K562 (cell line): ENCODE data around the gene B3GALNT2. TPM values are rescaled to one million over a fixed set of nuclear protein-coding genes. Genes with fewer than 3 reads are reported as not detected.
"Not testable (repeated sequence)": the region's sequence is repeated elsewhere in the genome, so short reads cannot be mapped to it uniquely, and the experiment has no call there.

Experiments
- ATAC-seq: fragments of 200-7000 bp; cut with Tn5 transposase; 3 replicates; pipeline ENCODE4 v1.9.1; 2020; ENCODE audit warnings: moderate library complexity
- BruUV-seq: library from RNA; stranded (reverse); fragments of 400-500 nt; replicated peaks from 2 replicates; lab custom pipeline; 2021; lab: Mats Ljungman, UMichigan
- CTCF ChIA-PET: fragments of 300-600 bp; formaldehyde crosslinking; extraction: SDS; loops from one replicate; lab custom pipeline; 2021; ENCODE audit warnings: low intra/inter-chr PET ratio; lab: Yijun Ruan, JAX
- POLR2A ChIA-PET: fragments of 300-600, 350-650 bp; sonication (Branson Sonifier 250); formaldehyde crosslinking; extraction: SDS; loops from one replicate; lab custom pipeline; 2021; ENCODE audit warnings: antibody characterized with exemption, inconsistent platforms; lab: Yijun Ruan, JAX
- DNase-seq, 4 experiments: peaks; one replicate each; pipeline versions ENCODE4 v3.0.0 to v3.0.0-alpha.2; 2011 to 2018; ENCODE audit warnings: low spot score in 3 of 4, mixed read lengths in 3 of 4; ENCODE audit errors: extremely low read depth in 1 of 4
- FAIRE-seq: peaks from 2 replicates; lab custom pipeline; 2011; peaks lifted over from hg19 to GRCh38; lab: Jason Lieb, UNC
- H2AFZ ChIP-seq: 2 replicates; pipeline ENCODE4 v1.6.0; 2011; ENCODE audit warnings: low read depth, low read length, control low read depth, inconsistent platforms
- H3K27ac ChIP-seq: fragments of 200-600 bp; 3 replicates; pipeline ENCODE4 v1.8.0; 2011; ENCODE audit warnings: low read depth, mild to moderate bottlenecking, control low read depth, inconsistent platforms, low read length, moderate library complexity, mixed read lengths; ENCODE audit errors: extremely low read depth
- H3K27me3 ChIP-seq, 2 experiments: fragments of 300-600 bp in 1 of 2; 2 replicates in 1 of 2; 3 replicates in 1 of 2; pipeline versions ENCODE4 v1.6.0 to v1.8.0; 2011; ENCODE audit warnings: inconsistent platforms in 2 of 2, low read length in 2 of 2, mild to moderate bottlenecking in 1 of 2, mixed read lengths in 1 of 2, moderate library complexity in 1 of 2; ENCODE audit not compliant: control insufficient read depth in 2 of 2, insufficient read depth in 2 of 2
- H3K36me3 ChIP-seq: fragments of 300-600 bp; 3 replicates; pipeline ENCODE4 v1.8.0; 2011; ENCODE audit warnings: mild to moderate bottlenecking, low read length, inconsistent platforms; ENCODE audit not compliant: control insufficient read depth, insufficient read depth
- H3K4me1 ChIP-seq, 2 experiments: fragments of 200-600 bp in 1 of 2; replicated peaks in 1 of 2; 2 replicates in 1 of 2; 3 replicates in 1 of 2; pipeline versions ENCODE4 v1.5.1 to v1.8.0; 2011; ENCODE audit warnings: inconsistent platforms in 2 of 2, low read length in 2 of 2, mild to moderate bottlenecking in 1 of 2, mixed read lengths in 1 of 2, moderate library complexity in 1 of 2; ENCODE audit not compliant: control insufficient read depth in 2 of 2, insufficient read depth in 2 of 2
- H3K4me2 ChIP-seq: 2 replicates; pipeline ENCODE4 v1.6.1; 2011; ENCODE audit warnings: low read length, control low read depth, inconsistent platforms, mixed read lengths; ENCODE audit not compliant: insufficient read depth
- H3K4me3 ChIP-seq: fragments of 200-600 bp; sonication (generic), shearing (Covaris generic); 2 replicates; pipeline ENCODE4 v1.5.1; 2016; ENCODE audit warnings: control low read depth, inconsistent platforms
- H3K79me2 ChIP-seq: fragments of 200-600 bp; 3 replicates; pipeline ENCODE4 v1.8.0; 2011; ENCODE audit warnings: low read length, inconsistent platforms; ENCODE audit not compliant: control insufficient read depth, insufficient read depth
- H3K9ac ChIP-seq, 2 experiments: 2 replicates each; pipeline versions ENCODE4 v1.6.0 to v1.6.1; 2011; ENCODE audit warnings: low read depth in 2 of 2, low read length in 2 of 2, control low read depth in 1 of 2, inconsistent platforms in 1 of 2, mild to moderate bottlenecking in 1 of 2, mixed read lengths in 1 of 2; ENCODE audit not compliant: insufficient read depth in 1 of 2
- H3K9me1 ChIP-seq: one replicate; pipeline ENCODE4 v1.6.0; 2011; ENCODE audit warnings: inconsistent platforms, mild to moderate bottlenecking, low read length, moderate library complexity; ENCODE audit not compliant: control insufficient read depth, insufficient read depth
- H3K9me3 ChIP-seq: replicated peaks from 2 replicates; pipeline ENCODE4 v1.5.1; 2011; ENCODE audit warnings: low read depth, low read length, inconsistent platforms; ENCODE audit not compliant: control insufficient read depth, insufficient read depth
- H4K20me1 ChIP-seq: replicated peaks from 2 replicates; pipeline ENCODE4 v1.6.1; 2011; ENCODE audit warnings: low read length, inconsistent platforms, mixed read lengths; ENCODE audit not compliant: control insufficient read depth, insufficient read depth
- MBD1 ChIP-seq: fragments of 250-450 bp; sonication (Bioruptor Pico); IDR thresholded peaks from 2 replicates; pipeline ENCODE4 v1.8.0; 2022; ENCODE audit warnings: inconsistent platforms
- THRAP3 ChIP-seq: fragments of 450-650 bp; IDR thresholded peaks from 2 replicates; pipeline ENCODE4 v1.6.1; 2016; ENCODE audit warnings: mild to moderate bottlenecking, inconsistent platforms, borderline replicate concordance
- XRCC3 ChIP-seq: fragments of 450-650 bp; IDR thresholded peaks from 2 replicates; pipeline ENCODE4 v1.6.1; 2017; ENCODE audit warnings: mild to moderate bottlenecking, moderate library complexity
- ZNF280B ChIP-seq: fragments of 250-450 bp; sonication (Bioruptor Pico); IDR thresholded peaks from 2 replicates; pipeline ENCODE4 v1.5.1; 2021; ENCODE audit warnings: mild to moderate bottlenecking
- ZNF395 ChIP-seq: fragments of 200-800 bp; sonication (Bioruptor generic); IDR thresholded peaks from 2 replicates; pipeline ENCODE4 v1.6.1; 2017; ENCODE audit warnings: missing genetic modification characterization, missing compliant biosample characterization
- WGBS: fragments of 100-300 bp; shearing (Covaris generic); methylation state at CpG from one replicate; pipeline ENCODE4 v1.1.6; 2016; ENCODE audit warnings: low coverage, mixed read lengths; ENCODE audit not compliant: insufficient coverage; ENCODE audit errors: missing lambda C conversion rate; 5-methylcytosine and 5-hydroxymethylcytosine counted together
- in situ Hi-C: fragments of 300-500 bp; cut with MboI; formaldehyde crosslinking; loops from 4 replicates; pipeline ENCODE4 v1.15.0; 2018; ENCODE audit warnings: inconsistent platforms, mixed read lengths
- intact Hi-C: fragments of 100-400 bp; cut with micrococcal nuclease; formaldehyde crosslinking; loops from 2 replicates; pipeline ENCODE4 v1.14.2; 2022
- polyA plus RNA-seq, 8 experiments: library from polyadenylated mRNA; depleted of rRNA in 4 of 8; stranded (reverse) in 5 of 8; unstranded in 3 of 8; fragments of >200 nt; fragmentation: Nextera tagmentation in 2 of 8; fragmentation: Illumina TruSeq in 1 of 8; extraction: Ambion mirVana in 2 of 8; extraction: Trizol in 1 of 8; gene quantifications; 2 replicates each; pipeline versions ENCODE4 v1.2.1 to v1.2.3, GENCODE V29; 2011 to 2014; ENCODE audit warnings: inconsistent platforms in 1 of 8, missing spikeins in 1 of 8
- total RNA-seq, 7 experiments: library from RNA; depleted of rRNA in 6 of 7; stranded (reverse); fragments of >200 nt in 6 of 7; fragmentation: Illumina TruSeq in 2 of 7; extraction: Trizol in 2 of 7; gene quantifications; 2 replicates each; pipeline versions ENCODE4 v1.2.1 to v1.2.3, GENCODE V29; 2011 to 2021; ENCODE audit warnings: low replicate concordance in 1 of 7

B3GALNT2 gene
- total and polyA plus RNA-seq, 9 of the 15 experiments (the other 6 are each of a cell fraction or from before 2014, with no cell fraction given): 2.0 to 31.7 (median 22.9) TPM

- Histone ChIP-seq H3K9me3 (no peaks in the 10 kb centered on the region), H3K36me3 (no peaks in the 10 kb centered on the region), H3K9me1 (no peaks in the 10 kb centered on the region), H3K27ac (no peak overlapping the region), H3K79me2 (no peaks in the 10 kb centered on the region), H3K4me1 (no peaks in the 10 kb centered on the region), H2AFZ (no peak overlapping the region), H3K4me3 (no peak overlapping the region), H4K20me1 (no peaks in the 10 kb centered on the region), H3K9ac (no peak overlapping the region)
- FAIRE-seq: no peak
- ChIA-PET CTCF (interaction anchor here (0.7 kb wide), 1 partner anchor 1161 kb away, joined by 3 read pairs; no protein-coding TSS in a partner anchor), POLR2A (no interaction called here)
- WGBS: 2% methylated on average over 9 of the region's 9 CpGs
- BruUV-seq: no TSS peak
- no peak for DNase-seq
- ATAC-seq: no peak
- intact Hi-C loops: no loop called here
- in situ Hi-C loops: no loop called here
- TF ChIP-seq ZNF395: no peak
- TF ChIP-seq THRAP3: no peak
- TF ChIP-seq MBD1 (CRISPR knock-in tag): no peak
- no peak for TF ChIP-seq XRCC3
- TF ChIP-seq ZNF280B: no peak
- TF ChIP-seq, all 486 proteins: peak for 0
- H3K27me3 ChIP-seq: peaks cover 49 to 65% of the 10 kb centered on the region in 2 experiments
- no peak overlapping the region for H3K4me2 ChIP-seq
Measured at GRCh38 chr1:235545292-235545930, 41.2 kb upstream of the B3GALNT2 start.

GRCh38 chr1:235542845-235543244 lies 38.6 kb upstream of the B3GALNT2 start:
- DNase-seq, H3K9ac ChIP-seq, H3K4me3 ChIP-seq, H3K9me1 ChIP-seq, H3K4me1 ChIP-seq, intact Hi-C loops, H3K27ac ChIP-seq, H2AFZ ChIP-seq, CTCF ChIA-PET, BruUV-seq, H3K4me2 ChIP-seq, H3K79me2 ChIP-seq, in situ Hi-C loops, H4K20me1 ChIP-seq, H3K36me3 ChIP-seq, H3K9me3 ChIP-seq, ATAC-seq, FAIRE-seq: not testable (repeated sequence)
- H3K27me3 ChIP-seq: peaks cover 29 to 40% of the 10 kb centered on the region in 2 experiments
- POLR2A ChIA-PET: interaction anchor here (1.1 kb wide), 1 partner anchor 34 kb away, joined by 3 read pairs; no protein-coding TSS in a partner anchor
- 3% methylated on average over 5 of the region's 7 CpGs for WGBS
